NCI-H2081 (cell line): ENCODE results near the gene MTCH1.
A peak's percentile ranks its signal among the peaks of the same experiment; 100 is the strongest.

Experiments
- DNase-seq, 2 experiments: peaks; one replicate each; lab custom pipeline; 2025; lab: John Stamatoyannopoulos, UW

The MTCH1 gene, protein sequence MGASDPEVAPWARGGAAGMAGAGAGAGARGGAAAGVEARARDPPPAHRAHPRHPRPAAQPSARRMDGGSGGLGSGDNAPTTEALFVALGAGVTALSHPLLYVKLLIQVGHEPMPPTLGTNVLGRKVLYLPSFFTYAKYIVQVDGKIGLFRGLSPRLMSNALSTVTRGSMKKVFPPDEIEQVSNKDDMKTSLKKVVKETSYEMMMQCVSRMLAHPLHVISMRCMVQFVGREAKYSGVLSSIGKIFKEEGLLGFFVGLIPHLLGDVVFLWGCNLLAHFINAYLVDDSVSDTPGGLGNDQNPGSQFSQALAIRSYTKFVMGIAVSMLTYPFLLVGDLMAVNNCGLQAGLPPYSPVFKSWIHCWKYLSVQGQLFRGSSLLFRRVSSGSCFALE

DNA sequence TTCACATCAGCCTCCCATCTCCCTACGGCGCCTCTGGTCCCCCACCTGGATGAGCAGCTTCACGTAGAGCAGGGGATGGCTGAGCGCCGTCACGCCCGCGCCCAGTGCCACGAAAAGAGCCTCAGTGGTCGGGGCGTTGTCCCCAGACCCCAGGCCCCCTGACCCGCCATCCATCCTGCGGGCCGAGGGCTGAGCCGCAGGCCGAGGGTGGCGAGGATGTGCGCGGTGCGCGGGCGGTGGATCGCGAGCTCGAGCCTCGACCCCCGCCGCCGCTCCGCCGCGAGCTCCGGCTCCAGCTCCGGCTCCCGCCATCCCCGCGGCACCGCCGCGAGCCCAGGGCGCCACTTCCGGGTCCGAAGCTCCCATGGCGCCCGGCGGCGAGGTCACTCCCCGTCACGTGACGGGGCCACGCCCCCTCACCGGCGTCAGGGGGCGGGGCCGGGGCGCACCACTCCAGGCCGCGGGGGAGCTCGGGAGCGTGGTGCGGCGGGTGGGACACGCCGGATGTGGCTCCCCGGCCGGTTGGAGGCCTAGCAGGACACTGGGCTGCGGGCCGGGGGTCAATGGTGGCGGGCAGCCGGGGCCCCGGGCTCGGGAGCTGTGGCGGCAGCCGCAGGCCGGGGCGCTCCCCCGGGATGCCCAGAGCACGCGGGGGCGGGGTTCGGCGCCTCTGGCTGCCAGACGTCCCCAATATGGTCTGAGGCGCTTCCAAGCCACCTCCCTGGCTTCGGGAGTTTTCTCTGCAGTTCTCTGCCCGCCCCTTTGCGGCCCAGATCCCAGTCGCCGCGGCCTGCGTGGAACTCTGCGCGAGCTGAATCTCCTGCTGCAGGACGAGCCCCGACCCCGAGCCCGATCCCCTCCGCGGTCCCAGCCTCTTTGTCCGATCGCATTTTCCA is at the start of gene MTCH1:
Gene MTCH1 (minus strand): TSS at position 389 of the 896 bp plus-strand sequence. CDS start 23 bp downstream, at position 366.
- peak; percentile 86 to 88 for DNase-seq

DNA sequence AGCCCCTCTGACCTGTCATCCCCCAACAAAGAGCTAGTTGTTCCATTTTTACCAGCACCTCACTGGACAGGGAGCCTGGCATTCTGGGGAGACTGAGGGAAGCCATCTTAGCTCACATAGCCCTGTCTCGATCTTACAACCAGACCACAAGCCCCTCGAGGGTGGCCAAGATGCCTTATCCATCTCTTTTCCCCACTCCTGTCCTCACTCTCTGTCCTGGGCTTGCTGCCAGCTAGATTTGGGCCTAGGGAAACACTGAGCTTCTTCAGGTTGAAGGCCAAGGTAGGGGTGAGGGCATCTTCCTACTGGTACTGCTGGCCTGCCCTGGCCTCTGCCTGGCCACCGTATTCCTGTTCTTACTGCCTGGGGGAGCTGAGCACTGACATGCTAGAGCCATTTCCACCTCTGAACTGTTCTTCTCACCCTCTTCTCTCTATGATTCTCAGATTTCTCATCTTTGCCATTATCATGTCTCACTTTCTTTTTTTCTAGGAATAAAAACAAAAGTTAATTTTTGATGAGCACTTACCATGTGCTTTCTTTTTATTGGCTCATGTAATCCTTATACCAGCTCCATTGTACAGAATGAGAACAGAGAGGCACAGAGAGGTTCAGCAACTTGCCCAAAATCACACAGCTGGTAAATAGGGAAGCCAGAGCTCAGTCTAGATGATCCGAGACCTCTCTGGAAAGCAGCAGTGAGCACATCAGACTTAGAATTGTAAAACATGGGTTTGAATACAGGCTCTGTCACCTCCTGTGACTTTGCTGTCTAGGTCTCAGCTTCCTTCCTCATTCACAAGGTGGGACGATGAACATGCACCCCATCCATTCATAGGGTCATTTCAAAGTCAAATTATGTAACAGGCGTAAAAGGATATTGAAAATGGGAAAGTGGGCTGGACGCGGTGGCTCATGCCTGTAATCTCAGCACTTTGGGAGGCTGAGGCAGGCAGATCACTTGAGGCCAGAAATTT is 48.1 kb upstream of the MTCH1 start:
- no peak for DNase-seq

DNA sequence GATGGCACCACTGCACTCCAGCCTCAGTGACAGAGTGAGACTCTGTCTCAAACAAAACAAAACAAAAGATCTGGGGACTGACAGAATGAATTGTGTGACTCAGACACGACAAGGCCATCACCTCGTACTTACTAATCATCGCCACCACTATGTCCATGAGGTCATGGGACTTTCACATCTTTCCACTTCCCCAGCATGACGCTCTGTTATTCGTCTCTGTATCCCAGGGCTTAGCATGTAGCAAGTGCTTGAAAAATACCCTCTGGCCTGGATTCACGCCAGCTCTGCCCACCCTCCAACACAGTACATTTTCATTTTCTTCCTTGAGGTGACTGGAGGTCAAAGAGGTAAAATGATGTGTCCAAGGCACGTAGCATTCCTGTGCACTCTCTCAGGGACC is 47.3 kb upstream of the MTCH1 start:
- DNase-seq = no peak

DNA sequence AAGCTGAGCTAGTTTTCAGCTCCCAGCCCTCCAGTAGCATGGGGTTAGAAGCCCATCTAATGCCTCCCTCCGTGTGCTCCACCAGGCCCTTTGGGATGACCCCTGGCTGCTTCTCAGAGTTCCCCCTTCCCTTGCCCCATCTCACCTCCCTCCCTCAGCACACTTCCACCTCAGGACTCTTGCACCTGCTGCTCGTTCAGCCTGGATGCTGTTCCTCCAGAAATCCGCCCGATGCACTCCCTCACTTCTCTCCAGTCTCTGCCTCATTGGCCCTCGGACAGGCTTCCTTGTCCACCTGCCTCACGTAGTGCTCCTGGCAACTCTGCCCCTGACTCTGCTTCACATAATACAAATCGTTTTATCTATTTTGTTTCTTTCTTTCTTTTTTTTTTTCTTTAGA is 46.2 kb upstream of the MTCH1 start:
- no peak for DNase-seq

DNA sequence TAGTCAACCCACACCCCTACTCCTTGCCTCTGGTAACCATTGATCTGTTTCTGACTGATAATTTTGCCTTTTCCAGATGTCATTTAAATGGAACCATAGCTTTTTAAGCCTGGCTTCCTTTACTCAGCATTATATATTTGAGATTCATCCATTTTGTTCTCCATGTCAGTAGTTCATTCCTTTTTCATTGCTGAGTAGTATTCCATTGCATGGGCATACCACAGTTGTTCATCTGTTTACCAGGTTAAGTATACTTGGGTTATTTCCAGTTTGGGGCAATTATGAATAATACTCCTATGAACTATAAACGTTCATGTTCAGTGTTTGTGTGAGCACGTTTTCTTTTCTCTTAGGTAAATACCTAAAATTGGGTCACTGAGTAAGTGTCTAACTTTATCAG is 44.6 kb upstream of the MTCH1 start:
- DNase-seq = no peak

DNA sequence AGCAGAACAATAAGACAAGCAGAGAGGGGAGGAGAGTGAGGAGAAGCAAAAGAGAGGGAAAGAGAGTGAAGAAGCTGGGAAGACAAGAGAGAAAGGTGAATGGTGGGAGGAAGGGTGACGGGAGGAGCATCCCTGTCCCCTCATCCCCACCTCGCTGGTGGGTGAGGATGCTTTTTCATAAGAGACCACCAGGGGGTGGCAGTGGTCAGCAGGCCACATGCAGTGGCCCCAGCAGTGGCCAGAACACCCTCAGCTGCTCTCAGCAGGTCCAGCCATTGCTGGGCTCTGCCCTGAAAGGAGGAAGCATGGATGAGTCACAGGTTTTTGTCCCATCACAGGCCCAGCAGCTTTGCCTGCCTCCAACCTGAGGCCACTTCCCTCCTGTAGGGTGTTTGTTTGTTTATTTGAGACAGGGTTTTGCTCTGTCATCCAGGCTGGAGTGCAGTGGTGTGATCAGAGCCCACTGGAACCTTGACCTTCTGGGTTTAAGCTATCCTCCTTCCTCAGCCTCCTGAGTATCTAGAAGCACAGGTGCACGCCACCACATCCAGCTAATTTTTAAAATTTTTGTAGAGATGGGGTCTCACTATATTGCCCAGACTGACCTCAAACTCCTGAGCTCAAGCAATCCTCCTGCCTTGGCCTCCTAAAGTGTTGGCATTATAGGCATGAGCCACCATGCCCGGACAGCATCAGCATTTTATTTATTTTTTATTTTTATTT is 43.4 kb upstream of the MTCH1 start:
- peak in 1 of 2 experiments; percentile 27 for DNase-seq

DNA sequence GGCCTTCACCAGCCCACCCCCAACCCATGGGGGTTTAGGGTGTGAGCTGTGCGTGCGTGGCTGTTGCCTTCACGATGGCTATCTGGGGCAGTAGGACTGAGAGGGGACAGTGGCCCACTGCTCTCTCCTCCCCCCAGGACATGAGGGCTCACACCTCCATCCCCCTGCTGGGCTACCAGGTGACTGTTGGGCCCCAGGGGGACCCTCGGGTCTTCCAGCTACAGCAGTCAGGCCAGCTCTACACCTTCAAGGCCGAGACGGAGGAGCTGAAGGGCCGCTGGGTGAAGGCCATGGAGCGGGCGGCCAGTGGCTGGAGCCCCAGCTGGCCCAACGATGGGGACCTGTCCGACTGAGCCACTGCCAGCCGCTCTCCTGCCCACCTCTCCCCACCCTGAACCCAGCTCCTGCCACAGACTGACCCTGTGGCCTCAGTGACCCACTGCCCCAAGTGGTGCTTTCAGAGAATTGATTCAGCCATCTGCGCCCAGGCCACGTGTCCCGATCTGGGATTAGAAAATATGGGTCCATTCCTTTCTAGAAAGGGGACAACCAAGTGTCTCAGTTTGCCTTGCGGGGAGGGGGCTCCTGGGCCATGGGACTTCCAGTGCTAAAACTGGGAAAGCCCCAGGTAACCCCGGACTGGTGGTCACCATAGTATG is 41.9 kb upstream of the MTCH1 start:
- no peak for DNase-seq

DNA sequence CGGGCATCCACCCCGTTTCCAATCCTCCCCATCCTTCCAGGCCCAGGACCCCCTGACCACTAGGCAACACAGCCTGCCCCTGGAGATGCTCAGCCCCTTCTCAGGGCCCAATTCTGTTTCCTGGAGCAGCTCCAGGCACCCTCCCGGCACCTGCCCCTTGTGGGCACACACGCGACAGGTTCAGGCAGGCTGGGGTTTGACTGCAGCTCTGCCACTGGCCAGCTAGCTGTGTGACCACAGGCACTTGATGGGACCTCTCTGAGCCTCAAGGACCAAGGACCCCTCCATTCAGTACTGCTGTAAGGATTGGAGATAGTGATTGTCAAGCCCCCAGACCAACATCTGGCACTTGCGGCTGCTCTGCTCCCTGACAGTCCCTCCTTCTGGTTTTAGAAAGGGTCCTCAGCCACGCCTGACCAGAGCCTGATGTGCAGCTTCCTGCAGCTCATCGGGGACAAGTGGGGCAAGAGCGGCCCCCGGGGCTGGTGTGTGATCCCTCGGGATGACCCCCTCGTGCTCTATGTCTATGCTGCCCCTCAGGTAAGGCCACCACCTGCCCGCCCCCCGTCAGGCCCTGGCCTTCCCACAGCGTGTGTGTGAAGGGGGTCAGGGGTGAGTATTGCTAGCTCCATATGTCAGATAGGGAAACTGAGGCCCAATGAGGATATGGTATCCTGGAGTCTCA is 41.2 kb upstream of the MTCH1 start:
- DNase-seq = no peak

DNA sequence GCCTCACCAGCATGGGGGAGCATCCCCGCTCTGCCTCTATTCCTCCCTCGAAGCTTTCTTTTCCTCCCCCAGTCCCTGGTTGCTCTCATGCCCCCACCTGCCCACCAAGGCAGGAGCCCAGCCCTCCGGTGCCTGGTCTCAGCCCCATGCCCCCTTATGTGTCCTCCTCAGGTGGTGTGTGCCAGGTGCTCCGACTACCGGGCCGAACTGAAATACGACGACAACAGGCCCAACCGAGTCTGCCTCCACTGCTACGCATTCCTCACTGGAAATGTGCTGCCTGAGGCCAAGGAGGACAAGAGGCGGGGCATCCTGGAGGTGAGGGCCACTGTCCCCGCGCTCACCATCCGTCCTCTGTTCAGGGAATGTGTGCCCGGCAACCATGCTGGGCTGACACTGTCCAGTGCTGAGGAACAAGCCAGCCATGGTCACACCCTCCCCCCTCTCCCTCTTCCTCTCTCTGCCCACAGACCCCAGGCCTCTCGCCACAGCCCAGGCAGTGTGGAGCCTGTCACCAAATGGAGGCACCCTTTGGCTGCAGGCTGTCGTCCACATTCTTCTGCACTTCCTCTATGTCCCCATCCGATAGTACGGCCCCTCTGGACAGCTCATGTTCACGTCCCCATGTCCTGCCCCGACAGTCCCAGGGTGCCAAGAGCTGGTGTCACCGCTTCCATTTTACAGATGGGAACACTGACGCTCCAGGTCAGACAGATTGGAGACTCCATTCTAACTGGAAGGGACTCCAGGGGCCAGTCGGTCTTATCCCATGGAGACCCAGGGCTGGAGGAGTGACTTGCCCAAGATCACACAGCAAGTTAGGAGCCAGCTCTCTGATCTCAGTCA is 39.8 kb upstream of the MTCH1 start:
- no peak for DNase-seq

DNA sequence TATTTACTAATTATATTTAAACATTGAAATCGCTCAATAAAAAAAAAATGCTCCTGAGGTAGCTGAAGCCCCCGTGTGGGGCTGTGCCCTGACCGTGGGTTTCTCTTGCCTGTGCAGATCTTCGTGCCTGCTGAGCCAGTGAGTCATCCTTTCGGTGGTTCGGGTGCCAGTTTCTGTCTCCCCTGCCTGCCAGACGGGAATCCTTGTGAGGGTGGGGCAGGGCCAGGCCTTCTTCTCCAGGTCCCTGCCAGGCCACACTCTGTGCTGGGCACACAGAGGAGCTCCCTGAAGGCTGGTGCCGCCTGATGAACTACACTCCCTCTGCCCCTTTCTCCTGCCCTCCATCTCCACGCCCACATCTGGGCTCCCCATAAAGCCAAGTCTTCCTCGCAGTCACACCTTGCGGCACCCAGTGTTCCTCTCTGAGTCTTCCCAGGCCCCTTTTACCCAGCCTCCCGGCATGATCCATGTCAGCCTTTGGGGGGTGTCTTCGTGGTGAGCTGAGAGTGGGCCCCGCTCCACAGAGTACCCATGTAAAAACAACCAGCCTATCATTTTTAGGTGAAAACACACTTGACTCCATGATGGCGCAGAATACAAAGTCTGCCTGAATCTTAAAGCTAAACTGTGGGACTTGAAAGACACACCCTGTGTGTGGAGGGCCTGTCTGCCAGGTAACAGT is 38.8 kb upstream of the MTCH1 start:
- DNase-seq = no peak

DNA sequence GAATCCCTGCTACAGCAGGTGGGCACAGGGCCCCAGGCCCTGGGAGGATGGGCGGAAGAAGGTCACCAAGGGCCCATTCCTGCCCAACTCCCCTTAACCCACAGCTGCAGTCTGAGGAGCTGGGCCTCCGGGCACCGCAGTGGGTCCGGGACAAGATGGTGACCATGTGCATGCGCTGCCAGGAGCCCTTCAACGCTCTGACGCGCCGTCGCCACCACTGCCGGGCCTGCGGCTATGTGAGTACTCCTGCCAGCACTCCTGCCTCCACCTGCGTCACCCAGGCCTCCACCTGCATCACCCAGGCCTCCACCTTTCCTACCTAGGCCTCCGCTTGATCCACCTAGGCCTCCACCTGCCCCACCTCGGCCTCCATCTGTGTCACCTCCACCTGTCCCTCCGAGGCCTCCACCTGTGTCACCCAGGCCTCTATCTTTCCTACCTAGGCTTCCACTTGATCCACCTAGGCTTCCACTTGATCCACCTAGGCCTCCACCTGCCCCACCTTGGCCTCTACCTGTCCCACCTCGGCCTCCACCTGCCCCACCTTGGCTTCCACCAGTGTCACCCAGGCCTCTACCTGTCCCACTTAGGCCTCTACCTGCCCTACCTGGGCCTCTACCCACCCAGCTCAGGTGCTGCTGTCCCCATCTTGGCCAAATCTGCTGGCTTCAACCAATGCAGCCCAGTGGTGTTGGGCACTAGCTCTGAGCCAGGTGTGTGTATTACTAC is 36.3 kb upstream of the MTCH1 start:
- no peak for DNase-seq

DNA sequence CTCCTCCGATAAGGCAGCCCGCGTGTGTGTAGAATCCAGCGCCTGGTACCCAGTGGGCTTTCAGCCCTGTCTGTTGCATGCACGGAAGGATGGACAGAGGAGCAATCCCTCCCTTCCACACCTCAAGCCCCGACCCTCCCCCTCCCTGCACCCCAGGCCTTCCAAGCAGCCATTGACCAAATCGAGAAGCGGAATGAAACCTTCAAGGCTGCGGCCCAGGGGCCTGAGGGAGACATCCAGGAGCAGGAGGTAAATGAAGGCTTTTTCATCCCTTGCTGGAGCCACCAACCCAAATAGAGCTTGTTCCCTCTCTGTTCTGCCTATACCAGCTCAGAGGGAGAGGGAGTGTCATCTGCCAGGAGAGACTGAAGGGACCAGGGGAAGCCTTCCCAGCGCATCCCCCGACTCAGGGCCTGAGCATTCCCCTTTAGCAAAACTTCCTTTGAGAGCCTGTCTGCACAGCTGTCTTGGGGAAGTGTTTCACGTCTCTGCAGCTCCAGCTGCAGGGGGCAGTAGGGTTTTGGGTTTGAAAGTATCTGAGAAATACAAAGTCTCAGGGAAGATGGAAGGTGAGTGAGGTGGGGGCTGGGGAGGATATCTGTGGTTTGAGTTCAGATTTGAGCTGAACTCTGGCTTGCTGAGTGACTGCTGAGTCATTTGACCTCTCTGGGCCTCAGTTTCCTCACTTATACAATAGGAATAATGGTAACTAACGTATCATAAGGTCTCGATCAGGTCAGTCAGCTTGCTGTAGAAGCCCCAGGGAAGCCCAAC is 35.5 kb upstream of the MTCH1 start:
- no peak for DNase-seq

DNA sequence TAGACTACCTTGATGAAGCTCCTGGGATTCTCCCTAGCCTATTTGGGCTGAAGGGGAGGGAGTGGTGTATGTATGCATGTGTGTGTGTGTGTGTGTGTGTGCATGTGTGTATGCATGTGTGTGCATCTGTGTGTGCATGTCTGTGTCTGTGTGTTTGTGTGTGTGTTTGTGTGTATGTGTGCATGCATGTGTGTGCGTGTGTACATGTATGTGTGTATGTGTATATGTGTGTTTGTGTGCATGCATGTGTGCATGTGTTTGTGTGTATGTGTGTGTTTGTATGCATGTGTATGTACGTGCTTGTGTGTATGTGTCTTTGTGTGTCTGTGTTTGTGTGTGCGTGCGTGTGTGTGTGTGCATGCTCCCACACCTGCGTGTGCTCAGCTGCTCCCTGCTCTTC is 34.8 kb upstream of the MTCH1 start:
- DNase-seq = no peak

DNA sequence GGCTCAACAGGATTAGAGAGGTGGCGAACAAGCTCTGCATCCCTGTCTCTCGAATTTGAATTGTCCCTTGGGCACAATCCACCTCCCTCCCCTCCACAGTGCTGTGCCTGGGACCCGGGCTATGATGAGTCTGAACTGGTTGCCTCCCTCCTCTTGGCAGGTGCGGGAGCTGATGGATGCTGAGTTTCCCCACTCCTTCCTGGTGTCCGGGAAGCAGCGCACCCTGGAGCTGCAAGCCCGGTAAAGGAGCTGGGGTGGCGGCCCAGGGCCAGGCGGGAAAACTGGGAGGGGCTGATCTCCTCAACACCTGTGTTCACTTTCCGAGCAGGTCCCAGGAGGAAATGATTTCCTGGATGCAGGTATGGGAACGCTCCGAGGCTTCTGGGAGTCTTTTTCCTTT is 34.4 kb upstream of the MTCH1 start:
- peak in 1 of 2 experiments; percentile 38 for DNase-seq

DNA sequence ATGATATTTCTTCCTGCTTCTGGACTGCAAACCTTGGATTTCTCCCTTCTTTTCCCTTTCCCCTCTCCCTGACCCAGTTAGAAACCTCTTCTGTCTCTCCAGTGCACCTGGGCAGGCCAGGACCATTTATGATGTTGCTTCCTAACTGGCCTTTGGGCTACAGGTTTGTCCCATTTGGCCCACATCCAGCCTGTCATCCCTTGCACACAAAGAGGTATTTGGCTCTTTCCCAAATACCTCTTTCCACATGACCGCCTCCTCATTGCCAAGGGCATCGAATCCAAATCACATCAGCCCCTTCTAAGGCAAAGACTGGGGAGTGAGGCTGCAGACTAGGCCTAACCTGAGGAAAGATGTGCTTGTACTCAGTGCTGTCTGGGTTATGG is 33.1 kb upstream of the MTCH1 start:
- DNase-seq = peak; percentile 78 to 90

DNA sequence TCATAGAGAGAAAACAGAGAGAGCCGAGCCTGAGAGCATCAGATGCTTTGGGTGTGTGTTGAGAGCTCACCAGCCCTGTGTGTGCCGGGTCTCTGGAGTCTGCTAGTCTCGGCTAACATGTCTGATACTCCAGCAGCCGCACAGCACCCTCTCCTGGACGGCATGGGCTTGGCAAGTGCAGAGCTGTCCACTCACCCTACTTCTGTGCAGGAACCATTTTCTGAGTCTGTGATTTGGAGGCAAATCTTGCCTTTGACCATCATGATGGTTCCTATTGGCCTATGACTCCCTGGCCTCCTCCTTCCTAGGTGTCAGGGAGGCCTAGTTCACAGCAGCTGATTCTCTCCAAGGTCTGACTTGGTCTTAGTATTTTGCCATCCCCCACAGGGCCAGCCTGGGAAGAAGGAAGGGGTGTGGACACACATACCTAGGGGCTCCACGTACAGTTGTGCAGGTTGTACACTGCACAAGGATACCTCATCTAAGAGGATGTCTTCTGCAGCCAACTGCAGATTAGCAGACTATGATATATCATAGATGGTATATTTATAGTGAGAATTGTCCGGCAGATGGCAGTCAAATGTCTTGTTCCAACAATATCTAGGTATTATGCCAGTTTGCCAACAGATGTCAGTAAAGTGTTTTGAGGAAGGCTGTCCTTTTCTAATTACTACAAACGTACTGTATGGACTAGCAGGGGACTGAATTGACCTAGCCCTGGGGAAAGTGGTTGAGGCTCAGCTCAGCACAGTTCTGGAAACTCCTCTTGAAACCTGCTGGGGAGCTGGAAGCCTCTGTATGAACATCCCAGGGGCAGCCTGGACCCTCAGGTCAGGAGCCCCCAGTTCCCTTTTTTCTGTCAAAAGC is 32.4 kb upstream of the MTCH1 start:
- DNase-seq = peak; percentile 86 to 89
